Measurements from ENCODE around the gene RASA3.

RASA3 gene

DNA sequence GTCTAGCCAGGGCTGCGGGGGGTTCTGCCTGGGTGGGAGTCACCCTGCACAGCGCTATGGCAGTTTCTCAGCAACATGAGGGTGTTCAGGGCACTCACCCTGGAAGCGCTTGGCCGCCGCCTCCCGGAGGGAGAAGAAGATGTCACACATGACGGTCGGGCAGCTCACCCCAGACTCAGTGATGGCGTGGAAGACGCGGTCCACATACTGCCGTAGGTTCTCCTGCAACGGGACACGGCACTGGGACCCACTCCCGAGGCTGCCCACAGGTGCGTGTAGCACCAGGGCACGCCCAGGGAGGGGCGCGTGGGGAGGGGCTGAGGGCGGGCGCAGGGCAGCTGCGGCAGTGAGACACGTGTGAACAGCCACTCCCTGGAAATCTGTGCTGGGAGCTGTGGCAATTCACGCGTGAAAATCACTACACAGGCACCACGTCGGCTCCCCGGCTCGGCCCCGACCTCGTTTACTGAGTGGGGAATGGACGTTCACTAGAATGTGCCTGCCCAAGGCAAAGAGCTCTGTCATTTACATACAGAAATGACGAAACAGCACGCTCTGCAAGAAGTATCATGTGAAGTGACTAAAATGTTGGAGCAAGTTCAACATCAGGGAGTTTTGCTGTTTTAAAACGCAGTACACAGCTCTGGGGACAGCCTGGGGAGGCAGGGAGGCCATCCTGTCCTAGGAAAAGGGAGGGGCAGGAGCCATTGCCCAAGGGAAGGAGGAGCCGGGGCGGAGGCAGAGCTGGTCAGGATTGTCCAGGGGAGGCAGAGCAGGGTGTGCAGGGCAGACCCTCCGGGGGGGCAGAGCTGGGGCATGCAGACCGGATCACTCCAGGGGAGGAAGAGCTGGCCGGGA is 117.1 kb downstream of the RASA3 start:
- no peak for DNase-seq

DNA sequence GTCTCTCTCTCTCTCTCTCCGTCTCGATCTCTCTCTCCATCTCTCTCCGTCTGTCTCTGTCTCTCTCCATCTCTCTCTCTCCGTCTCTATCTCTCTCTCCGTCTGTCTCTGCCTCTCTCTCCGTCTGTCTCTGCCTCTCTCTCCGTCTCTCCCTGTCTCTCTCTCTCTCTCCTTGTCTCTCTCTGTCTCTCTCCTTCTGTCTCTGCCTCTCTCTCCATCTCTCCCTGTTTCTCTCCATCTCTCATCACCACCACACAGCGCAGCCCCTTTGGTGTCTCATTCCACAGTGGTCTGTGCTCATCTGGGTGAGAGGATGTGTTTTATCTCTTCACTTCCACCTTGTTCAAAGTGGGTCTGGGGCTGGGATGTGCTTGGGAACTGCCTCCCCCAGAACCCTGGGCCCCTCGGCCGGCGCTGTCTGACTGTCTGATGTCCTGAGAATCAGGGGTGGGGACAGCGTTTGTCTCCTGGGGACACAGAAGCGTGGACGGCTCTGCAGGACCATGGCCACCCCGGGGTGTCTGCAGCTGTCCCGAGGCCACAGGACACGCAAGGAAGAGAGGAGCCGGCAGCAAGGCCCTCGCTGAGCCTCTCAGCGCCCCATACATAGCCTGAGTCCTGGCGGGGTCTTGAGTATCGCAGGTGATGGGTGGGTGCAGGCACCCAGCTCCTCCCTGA is 118.3 kb downstream of the RASA3 start:
- no peak for DNase-seq

DNA sequence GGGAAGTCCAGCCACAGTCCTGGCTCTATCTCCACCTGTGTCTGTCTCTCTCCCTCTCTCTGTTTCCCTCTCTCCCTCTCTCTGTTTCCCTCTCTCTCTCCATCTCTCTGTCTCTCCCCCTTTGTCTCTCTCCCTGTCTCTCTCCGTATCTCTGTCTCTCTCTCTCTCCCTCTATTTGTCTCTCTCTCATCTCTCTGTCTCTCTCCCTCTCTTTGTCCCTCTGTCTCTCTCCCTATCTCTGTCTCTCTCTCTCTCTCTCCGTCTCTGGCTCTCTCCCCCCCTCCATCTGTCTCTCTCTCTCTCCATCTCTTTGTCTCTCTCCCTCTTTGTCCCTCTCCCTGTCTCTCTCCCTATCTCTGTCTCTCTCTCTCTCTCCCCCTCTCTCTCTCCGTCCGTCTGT is 119.1 kb downstream of the RASA3 start:
- no peak for DNase-seq

DNA sequence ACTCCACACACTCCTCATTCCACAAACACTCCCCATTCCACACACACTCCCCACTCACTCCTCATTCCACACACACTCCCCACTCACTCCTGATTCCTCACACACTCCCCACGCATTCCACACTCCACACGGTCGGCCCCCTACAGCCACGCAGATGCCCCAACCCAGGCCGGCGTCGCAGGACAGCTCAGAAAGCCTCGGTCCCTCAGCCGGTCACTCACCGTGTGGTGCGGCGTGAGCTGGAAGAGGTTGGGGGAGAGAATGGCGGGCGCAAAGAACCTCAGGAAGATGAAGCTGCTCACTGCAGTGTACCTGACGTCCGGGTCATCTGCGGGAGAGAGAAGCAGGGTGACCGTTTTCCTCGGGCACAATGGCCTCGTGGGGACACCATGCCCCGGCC is 119.5 kb downstream of the RASA3 start:
- no peak for DNase-seq

DNA sequence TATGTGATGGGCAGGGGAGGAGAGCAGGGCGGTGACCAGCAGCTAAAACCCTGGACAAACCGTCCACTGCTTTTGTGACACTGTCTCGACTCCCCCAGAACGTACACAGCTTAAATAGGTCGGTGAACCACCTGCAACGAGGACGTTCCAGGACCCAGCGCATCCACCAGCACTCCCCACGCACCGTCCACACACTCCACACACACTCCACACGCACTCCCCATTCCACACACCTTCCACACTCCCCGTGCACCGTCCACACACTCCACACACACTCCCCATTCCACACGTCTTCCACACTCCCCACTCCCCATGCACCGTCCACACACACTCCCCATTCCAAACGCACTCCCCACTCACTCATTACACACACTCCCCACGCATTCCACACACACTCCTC is 120.3 kb downstream of the RASA3 start:
- DNase-seq = no peak

DNA sequence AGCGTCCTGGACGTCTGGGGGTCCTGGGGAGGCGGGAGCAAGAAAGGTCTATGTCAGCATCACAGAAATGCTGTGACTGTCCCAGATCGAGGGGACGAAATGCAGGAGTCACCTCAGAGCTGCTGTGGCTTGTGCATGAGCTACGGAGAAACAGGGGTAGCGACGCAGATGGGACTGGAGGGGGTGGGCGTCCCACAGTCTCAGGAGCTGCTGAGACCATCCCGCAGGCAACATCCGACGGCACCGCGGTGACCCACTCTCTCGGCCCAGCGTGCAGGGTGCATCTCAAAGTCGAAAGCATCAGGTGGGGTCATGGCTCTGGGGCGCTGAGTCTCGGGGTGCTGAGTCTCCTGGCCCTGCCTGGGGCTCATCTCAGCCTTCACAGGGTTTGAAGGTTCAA is 121.2 kb downstream of the RASA3 start:
- DNase-seq = no peak

DNA sequence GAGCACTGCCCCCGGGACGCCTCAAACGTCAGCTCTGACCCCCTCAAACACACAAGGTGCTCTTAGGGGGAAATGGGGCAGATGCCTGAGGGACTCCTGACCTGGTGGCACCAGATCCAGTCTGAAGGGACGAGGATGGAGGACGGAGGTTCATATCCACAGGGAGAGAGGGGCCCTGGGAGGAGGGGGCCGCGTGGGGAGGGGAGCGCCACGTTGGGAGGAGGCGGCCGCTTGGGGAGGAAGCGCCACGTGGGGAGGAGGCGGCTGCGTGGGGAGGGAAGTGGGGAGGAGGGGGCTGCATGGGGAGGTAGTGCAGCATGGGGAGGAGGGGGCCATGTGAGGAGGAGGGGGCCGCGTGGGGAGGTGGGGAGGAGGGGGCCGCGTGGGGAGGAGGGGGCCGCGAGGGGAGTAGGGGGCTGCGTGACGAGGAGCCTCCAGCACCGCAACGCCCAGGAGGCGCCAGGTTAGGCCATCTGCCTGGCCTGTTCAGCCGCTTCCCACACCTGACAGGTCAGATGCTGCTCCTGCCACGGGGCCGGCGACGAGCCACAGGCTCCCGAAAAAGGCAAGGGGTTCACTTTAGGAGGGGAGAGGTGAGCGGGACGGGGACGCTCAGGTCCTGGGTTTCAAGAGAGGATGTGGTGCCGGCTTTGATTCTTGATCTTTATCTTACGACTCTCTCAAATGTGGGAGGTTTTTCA is 121.9 kb downstream of the RASA3 start:
- no peak for DNase-seq

- no peak for DNase-seq
Measured at GRCh38 chr13:114009590-114010400, 122.6 kb downstream of the RASA3 start.

- no peak for DNase-seq
Measured at GRCh38 chr13:114008964-114009589, 123.3 kb downstream of the RASA3 start.

DNA sequence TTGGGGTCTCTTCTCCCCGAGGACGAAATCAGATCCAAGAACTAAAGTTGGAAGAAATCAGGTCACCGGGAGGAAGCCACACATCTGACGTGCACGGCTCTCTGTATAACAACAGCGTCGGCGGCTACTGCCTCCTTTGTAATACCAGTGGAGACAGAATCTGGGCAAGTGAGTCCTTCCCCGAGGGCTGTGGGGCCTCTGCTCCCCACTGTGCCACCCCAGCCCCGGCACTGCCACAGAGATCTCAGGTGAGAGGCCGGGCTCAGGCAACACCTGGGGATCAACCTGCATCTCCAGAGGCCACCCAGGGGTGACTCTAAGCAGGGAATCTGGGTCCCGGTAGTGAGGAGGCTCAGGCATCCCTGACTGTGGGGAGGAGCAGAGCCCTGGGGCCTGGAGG is 124.9 kb downstream of the RASA3 start:
- no peak for DNase-seq

GRCh38 chr13:114005206-114005724 is 127.2 kb downstream of the RASA3 start:
- DNase-seq = no peak

DNA sequence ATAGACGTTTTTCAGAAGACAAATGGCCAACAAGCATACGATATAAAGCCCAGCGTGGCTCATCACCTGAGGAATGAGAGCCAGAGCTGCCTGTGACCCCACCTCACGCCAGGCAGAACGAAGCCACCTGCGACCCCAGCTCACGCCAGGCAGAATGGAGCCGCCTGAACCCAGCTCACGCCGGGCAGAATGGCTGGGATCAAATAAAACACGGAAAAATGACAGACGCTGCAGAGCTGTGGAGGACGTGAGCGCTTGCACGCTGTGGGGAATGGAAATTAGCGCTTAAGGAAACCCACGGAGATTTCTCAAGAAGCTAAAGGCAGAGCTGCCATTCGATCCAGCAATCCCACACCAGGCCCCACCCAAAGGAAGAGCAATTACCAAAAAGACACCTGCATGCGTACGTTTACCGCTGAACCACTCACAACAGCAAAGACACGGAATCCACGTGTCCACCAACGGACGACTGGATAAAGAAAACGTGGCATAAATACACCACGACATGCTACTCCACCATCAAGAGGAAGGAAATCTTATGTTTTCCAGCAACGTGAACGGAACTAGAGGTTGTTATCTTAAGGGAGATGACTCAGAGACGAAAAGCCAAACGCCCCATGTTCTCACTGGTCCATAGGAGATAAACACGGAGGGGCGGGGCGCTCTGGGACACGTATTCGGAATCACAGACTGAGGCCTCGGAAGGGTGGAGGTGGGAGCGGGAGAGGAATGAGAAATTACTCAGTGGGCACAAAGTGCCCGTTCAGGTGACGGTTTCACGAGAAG is 127.8 kb downstream of the RASA3 start:
- no peak for DNase-seq

GRCh38 chr13:114002771-114003321 is 129.6 kb downstream of the RASA3 start:
- DNase-seq = no peak

DNA sequence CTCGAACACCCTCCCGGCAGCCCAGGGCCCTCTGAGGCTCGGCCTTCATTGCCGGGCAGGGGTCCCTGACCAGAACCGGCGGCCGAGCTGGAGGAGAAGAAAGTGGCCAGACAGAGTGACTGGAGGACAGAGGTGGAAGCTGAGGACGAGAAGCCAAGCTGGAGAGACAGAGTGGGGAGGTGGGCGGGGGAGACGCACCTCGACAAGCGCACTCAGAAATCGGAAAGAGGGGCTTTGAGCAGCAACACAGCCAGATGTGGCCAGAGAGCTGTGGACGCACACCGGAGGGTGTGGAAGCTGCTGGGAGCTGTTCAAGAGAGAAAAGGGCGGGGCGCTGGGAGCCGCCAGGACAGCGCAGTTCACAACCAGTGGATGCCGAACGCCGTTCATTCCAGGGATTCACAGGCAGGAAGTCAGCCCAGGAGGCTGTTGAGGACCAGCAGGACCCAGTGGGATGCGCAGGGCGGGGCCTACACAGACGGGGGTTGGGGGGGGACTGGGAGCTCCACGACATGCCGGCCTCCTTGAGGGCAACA is 130.3 kb downstream of the RASA3 start:
- no peak for DNase-seq

GRCh38 chr13:114001331-114002008 is 131.0 kb downstream of the RASA3 start:
- no peak for DNase-seq

DNA sequence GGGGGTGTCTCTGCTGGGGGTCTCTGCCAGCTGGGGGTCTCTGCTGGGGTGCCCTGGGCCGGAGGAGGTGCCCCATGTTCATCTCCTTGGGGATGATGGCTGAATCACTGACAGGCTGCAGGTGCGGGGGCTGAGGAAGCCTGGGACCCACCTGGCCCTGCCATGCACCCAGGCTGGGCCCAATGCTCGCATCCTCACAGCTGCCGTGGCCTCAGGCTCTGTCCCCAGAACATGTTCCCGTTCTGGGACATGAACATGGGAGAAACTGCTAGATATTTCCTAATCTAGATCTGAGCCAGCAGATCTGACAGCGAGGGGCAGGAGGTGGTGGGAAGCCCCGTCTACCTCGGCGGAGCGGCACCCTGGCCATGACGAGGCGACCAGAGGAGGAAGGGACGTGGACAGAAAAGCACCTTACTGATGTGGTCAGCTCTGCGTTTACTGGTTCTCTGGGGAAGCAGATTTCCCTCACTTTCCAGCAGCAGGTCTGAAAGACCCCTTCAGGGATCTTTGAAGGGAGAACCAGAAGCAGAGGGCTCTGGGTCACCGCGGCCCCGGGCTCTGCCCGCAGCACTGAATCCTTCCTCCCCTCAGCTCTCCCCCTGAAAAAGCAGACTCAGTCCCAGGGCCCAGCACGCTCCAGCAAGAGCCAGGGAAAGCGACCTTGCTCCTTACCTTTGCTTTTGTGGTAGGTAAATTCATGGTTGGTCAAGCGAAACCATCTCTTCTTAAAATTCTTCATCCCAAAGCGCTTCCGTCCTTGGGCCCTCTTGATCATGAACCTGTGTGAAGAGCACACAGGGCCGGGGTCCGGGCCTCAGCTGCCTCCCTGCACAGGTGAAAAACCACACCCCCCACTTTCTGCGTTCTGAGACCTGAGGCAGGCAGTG is 132.0 kb downstream of the RASA3 start:
- DNase-seq = no peak

- no peak for DNase-seq
Measured at GRCh38 chr13:113999618-113999910, 132.9 kb downstream of the RASA3 start.

- no peak for DNase-seq
Measured at GRCh38 chr13:113998781-113999617, 133.4 kb downstream of the RASA3 start.

Measured in activated T-cell treated with anti-CD3 and anti-CD28 coated beads, Interleukin-2, amount 50 U/mL, for 1 hour (primary cell).